Right renal cortex interstitium (tissue), 3 donors: Measurements from ENCODE around the gene KIAA1671. TPM values are rescaled to one million over a fixed set of nuclear protein-coding genes. Genes with fewer than 3 reads are reported as not detected.

Experiments
- DNase-seq, 3 donors: peaks; one replicate each; pipeline ENCODE4 v3.0.0-alpha.2; 2013; ENCODE audit warnings: low read depth in 3 of 3, low spot score in 2 of 3
- polyA plus RNA-seq, 3 donors: library from polyadenylated mRNA; unstranded; fragments of 120-200 nt; gene quantifications; one replicate each; pipeline ENCODE4 v1.2.1, GENCODE V29; 2013; ENCODE audit not compliant: insufficient read length in 3 of 3

The KIAA1671 gene
- polyA plus RNA-seq, 3 donors: 24.1 to 25.4 (median 24.8) TPM

GRCh38 chr22:25084405-25085107 is 132.0 kb downstream of the KIAA1671 start:
- DNase-seq: no peak

- no peak for DNase-seq
These were observed 132.6 kb downstream of the KIAA1671 start for GRCh38 chr22:25085156-25085555.

GRCh38 chr22:25085930-25086901 is 133.7 kb downstream of the KIAA1671 start:
- no peak for DNase-seq

- no peak for DNase-seq
These were observed 134.4 kb downstream of the KIAA1671 start for GRCh38 chr22:25086902-25087282.

- no peak for DNase-seq
These were observed 137.8 kb downstream of the KIAA1671 start for GRCh38 chr22:25090225-25090890.

- no peak for DNase-seq
These were observed 138.9 kb downstream of the KIAA1671 start for GRCh38 chr22:25091458-25091857.

GRCh38 chr22:25092119-25092518 is 139.6 kb downstream of the KIAA1671 start:
- DNase-seq: no peak

GRCh38 chr22:25094579-25094978 is 142.1 kb downstream of the KIAA1671 start:
- no peak for DNase-seq

GRCh38 chr22:25095869-25096268 is 143.4 kb downstream of the KIAA1671 start:
- DNase-seq: no peak

GRCh38 chr22:25096638-25097405 is 144.3 kb downstream of the KIAA1671 start:
- DNase-seq: no peak

GRCh38 chr22:25098445-25099081 is 146.0 kb downstream of the KIAA1671 start:
- no peak for DNase-seq

- DNase-seq: no peak
These were observed 146.7 kb downstream of the KIAA1671 start for GRCh38 chr22:25099202-25099601.

- no peak for DNase-seq
These were observed 147.9 kb downstream of the KIAA1671 start for GRCh38 chr22:25100402-25100801.

GRCh38 chr22:25100948-25101347 is 148.4 kb downstream of the KIAA1671 start:
- no peak for DNase-seq

- no peak for DNase-seq
These were observed 149.0 kb downstream of the KIAA1671 start for GRCh38 chr22:25101501-25101900.

GRCh38 chr22:25101986-25102385 is 149.5 kb downstream of the KIAA1671 start:
- DNase-seq: no peak

GRCh38 chr22:25102722-25103121 is 150.2 kb downstream of the KIAA1671 start:
- no peak for DNase-seq

GRCh38 chr22:25104367-25104766 is 151.9 kb downstream of the KIAA1671 start:
- no peak for DNase-seq

- DNase-seq: no peak
These were observed 153.5 kb downstream of the KIAA1671 start for GRCh38 chr22:25105817-25106650.
